Natural killer cell (primary cell): ENCODE data around the gene NEU4. TPM values are rescaled to one million over a fixed set of nuclear protein-coding genes. Genes with fewer than 3 reads are reported as not detected.
A peak's percentile ranks its signal among the peaks of the same experiment; 100 is the strongest.

ENCODE experiments used
- ATAC-seq, 3 donors: fragments of 150-1000 bp in 2 of 3; fragments of 200-7000 bp in 1 of 3; cut with Tn5 transposase; 1 replicate in 1 of 3; 2 replicates in 2 of 3; pipeline ENCODE4 v1.10.0; 2021; ENCODE audit warnings: mild to moderate bottlenecking in 2 of 3, moderate library complexity in 2 of 3
- DNase-seq, 2 donors: peaks; one replicate each; pipeline versions ENCODE4 v3.0.0 to v3.0.0-alpha.2; 2013 to 2021; ENCODE audit warnings: mixed read lengths in 1 of 2
- H3K27ac ChIP-seq: one replicate; pipeline ENCODE4 v1.5.1; 2013; ENCODE audit warnings: mild to moderate bottlenecking, low read length
- H3K27me3 ChIP-seq: one replicate; pipeline ENCODE4 v1.6.1; 2013; ENCODE audit warnings: low read length; ENCODE audit not compliant: control insufficient read depth, insufficient read depth
- H3K36me3 ChIP-seq: one replicate; pipeline ENCODE4 v1.6.1; 2013; ENCODE audit warnings: low read length; ENCODE audit not compliant: control insufficient read depth, insufficient read depth
- H3K4me1 ChIP-seq: one replicate; pipeline ENCODE4 v1.6.1; 2013; ENCODE audit warnings: low read length; ENCODE audit not compliant: control insufficient read depth, insufficient read depth
- H3K4me3 ChIP-seq: one replicate; pipeline ENCODE4 v1.5.1; 2013; ENCODE audit warnings: low read length
- H3K9me3 ChIP-seq: one replicate; pipeline ENCODE4 v1.6.1; 2013; ENCODE audit warnings: low read length; ENCODE audit not compliant: control insufficient read depth, insufficient read depth
- H3K27ac Mint-ChIP-seq, 2 donors: one replicate each; pipeline ENCODE4 v1.8.0; 2022; ENCODE audit warnings: mild to moderate bottlenecking in 2 of 2, mixed read lengths in 2 of 2, moderate library complexity in 1 of 2
- H3K27me3 Mint-ChIP-seq, 2 donors: one replicate each; pipeline ENCODE4 v1.8.0; 2022; ENCODE audit warnings: low read depth in 2 of 2, mixed read lengths in 2 of 2
- H3K36me3 Mint-ChIP-seq: one replicate; pipeline ENCODE4 v1.8.0; 2022; ENCODE audit warnings: mixed read lengths
- H3K4me1 Mint-ChIP-seq, 2 donors: one replicate each; pipeline ENCODE4 v1.8.0; 2022; ENCODE audit warnings: mixed read lengths in 2 of 2
- H3K4me3 Mint-ChIP-seq: one replicate; pipeline ENCODE4 v1.8.0; 2022; ENCODE audit warnings: mild to moderate bottlenecking, moderate library complexity, mixed read lengths
- H3K9me3 Mint-ChIP-seq, 2 donors: one replicate each; pipeline ENCODE4 v1.8.0; 2022; ENCODE audit warnings: mixed read lengths in 2 of 2
- CTCF ChIP-seq: fragments of 200-600 bp; IDR thresholded peaks from one replicate; pipeline ENCODE4 v1.8.0; 2022; ENCODE audit warnings: antibody characterized with exemption
- WGBS: methylation state at CpG from one replicate; pipeline ENCODE4 v1.1.7; 2013; ENCODE audit warnings: missing lambda C conversion rate; ENCODE audit not compliant: insufficient coverage; 5-methylcytosine and 5-hydroxymethylcytosine counted together
- intact Hi-C: fragments of 100-400 bp; cut with micrococcal nuclease; formaldehyde crosslinking; loops from one replicate; pipeline ENCODE4 v1.14.2; 2022
- total RNA-seq, 4 donors: library from RNA; stranded (reverse); fragments of 120-200 nt in 1 of 4; gene quantifications; one replicate each; pipeline versions ENCODE4 v1.2.3 to v1.2.4, GENCODE V29; 2013 to 2022

Gene NEU4
- total RNA-seq, 3 donors from 2014 or later (not counting 1 experiment from before 2014, with no cell fraction given): 0.39 to 6.6 (median 2.2) TPM

- H3K27ac Mint-ChIP-seq: peak overlapping the region; percentile 94 to 96
- no peak for TF ChIP-seq CTCF
- H3K36me3 Mint-ChIP-seq: peaks cover 9% of the 10 kb centered on the region
- peaks cover 0 to 9% of the 10 kb centered on the region in 2 donors for H3K27me3 Mint-ChIP-seq
- 23% methylated on average over 12 of the region's 13 CpGs for WGBS
- peak overlapping the region; percentile 81 for H3K27ac ChIP-seq
- H3K27me3 ChIP-seq: peaks cover 4% of the 10 kb centered on the region
- DNase-seq: peak; percentile 86 to 90
- peaks cover 0 to 3% of the 10 kb centered on the region in 2 donors for H3K9me3 Mint-ChIP-seq
- H3K4me1 ChIP-seq: peaks cover 42% of the 10 kb centered on the region
- H3K4me3 ChIP-seq: peak overlapping the region; percentile 17
- intact Hi-C loops: loop anchor here (2.0 to 5.0 kb wide), 6 partner anchors 22 to 1202 kb away; partner anchors contain the start of genes DTYMK, DUSP28, HDLBP and RTP5
- peak overlapping the region; percentile 93 for H3K4me3 Mint-ChIP-seq
- H3K9me3 ChIP-seq: no peaks in the 10 kb centered on the region
- ATAC-seq: peak; percentile 65 to 86 (median 79)
- no peaks in the 10 kb centered on the region for H3K36me3 ChIP-seq
- H3K4me1 Mint-ChIP-seq: peaks cover 35 to 41% of the 10 kb centered on the region in 2 donors
Observed at GRCh38 chr2:241762933-241763369, 46.0 kb upstream of the NEU4 start.

GRCh38 chr2:241763551-241764274 is 45.3 kb upstream of the NEU4 start:
- no peak overlapping the region for H3K4me3 ChIP-seq
- no peak for TF ChIP-seq CTCF

GRCh38 chr2:241764275-241765241 is 44.4 kb upstream of the NEU4 start:
- H3K36me3 ChIP-seq: no peaks in the 10 kb centered on the region
- Mint-ChIP-seq H3K4me1 (peaks cover 31 to 38% of the 10 kb centered on the region in 2 donors), H3K36me3 (peaks cover 3% of the 10 kb centered on the region), H3K4me3 (peak overlapping the region; percentile 60), H3K27ac (peak overlapping the region; percentile 94 to 96), H3K27me3 (peaks cover 0 to 11% of the 10 kb centered on the region in 2 donors), H3K9me3 (peaks cover 0 to 3% of the 10 kb centered on the region in 2 donors)
- no peak for DNase-seq
- no peaks in the 10 kb centered on the region for H3K9me3 ChIP-seq
- intact Hi-C loops: loop anchor here (5.0 kb wide), 2 partner anchors 77 to 447 kb away; partner anchors contain the start of genes DTYMK, HDLBP and SEPTIN2
- no peak overlapping the region for H3K27ac ChIP-seq
- 90% methylated on average over 27 of the region's 27 CpGs for WGBS
- TF ChIP-seq CTCF: no peak
- no peak overlapping the region for H3K4me3 ChIP-seq
- peaks cover 42% of the 10 kb centered on the region for H3K4me1 ChIP-seq
- peak in 2 of 3 donors; percentile 4 to 6 for ATAC-seq
- peaks cover 4% of the 10 kb centered on the region for H3K27me3 ChIP-seq

More at GRCh38 chr2:241763551-241764274, 45.3 kb upstream of the NEU4 start:
- Mint-ChIP-seq H3K4me3 (peak overlapping the region; percentile 93), H3K27ac (peak overlapping the region; percentile 94 to 96), H3K4me1 (peaks cover 35 to 41% of the 10 kb centered on the region in 2 donors), H3K36me3 (peaks cover 9% of the 10 kb centered on the region), H3K9me3 (peaks cover 0 to 3% of the 10 kb centered on the region in 2 donors), H3K27me3 (peaks cover 0 to 10% of the 10 kb centered on the region in 2 donors)
- Histone ChIP-seq H3K4me1 (peaks cover 42% of the 10 kb centered on the region), H3K36me3 (no peaks in the 10 kb centered on the region), H3K27ac (peak overlapping the region; percentile 81), H3K9me3 (no peaks in the 10 kb centered on the region), H3K27me3 (peaks cover 4% of the 10 kb centered on the region)
- intact Hi-C loops: loop anchor here (2.0 to 5.0 kb wide), 6 partner anchors 23 to 1203 kb away; partner anchors contain the start of genes DTYMK, DUSP28, HDLBP and RTP5
- WGBS: 46% methylated on average over 19 of the region's 20 CpGs
- ATAC-seq: peak; percentile 54 to 76 (median 58)
- DNase-seq: peak; percentile 63 to 75
